GM19463 (cell line): ENCODE results near the gene BMP7.
"Not testable (repeated sequence)": the region's sequence is repeated elsewhere in the genome, so short reads cannot be mapped to it uniquely, and the experiment has no call there.

Experiments
- ATAC-seq: cut with Tn5 transposase; IDR thresholded peaks from one replicate; pipeline ENCODE4 v1.9.1; 2021; ENCODE audit warnings: mild to moderate bottlenecking, moderate library complexity; ENCODE audit not compliant: unreplicated experiment

BMP7 gene

DNA sequence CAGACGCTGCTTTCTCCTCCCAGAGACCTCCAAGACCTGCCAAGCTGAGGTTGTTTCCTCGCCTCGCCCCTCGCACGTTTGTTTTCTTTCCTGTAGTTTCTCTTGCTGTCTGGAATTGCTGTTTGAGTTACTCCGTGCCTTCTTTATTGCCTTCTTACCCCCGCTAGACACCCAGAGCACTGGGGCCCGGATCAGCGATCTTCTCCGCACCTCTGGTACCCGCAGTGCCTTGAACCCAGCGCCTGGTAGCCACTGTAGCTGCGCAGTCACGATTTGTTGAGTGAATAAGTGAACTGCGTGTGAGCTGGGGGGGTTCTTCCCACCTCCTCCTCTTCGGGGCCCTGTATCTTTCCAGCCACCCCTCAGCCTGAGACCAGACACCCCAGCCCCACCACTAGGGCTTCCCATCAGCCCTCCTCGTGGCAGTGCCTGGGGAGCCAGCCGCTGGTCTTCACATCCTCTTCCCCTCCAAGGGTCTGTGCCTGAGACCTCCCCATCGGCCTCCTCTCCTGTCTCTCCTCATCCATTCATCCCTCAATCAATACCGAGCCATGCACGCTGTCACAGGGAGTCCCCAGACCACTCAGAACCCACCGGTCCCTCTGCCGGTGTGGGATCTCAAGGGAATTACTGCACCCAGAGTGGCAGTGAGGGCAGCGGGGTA, 849 bp upstream of the BMP7 start:
- no peak for ATAC-seq

DNA sequence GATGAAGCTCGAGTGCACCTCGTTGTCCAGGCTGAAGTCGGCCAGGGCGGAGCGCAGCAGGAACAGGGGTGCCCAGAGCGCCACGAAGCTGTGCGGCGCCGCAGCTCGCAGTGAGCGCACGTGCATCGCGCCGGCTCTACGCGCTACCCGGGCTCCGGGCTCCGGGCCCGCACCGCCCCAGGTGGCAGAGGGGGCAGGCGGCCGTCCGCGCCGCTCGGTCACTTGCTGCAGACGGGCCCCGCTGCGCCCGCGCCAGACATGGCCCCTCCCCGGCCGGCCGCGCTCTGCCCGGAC, 497 bp downstream of the BMP7 start:
- ATAC-seq: no peak

DNA sequence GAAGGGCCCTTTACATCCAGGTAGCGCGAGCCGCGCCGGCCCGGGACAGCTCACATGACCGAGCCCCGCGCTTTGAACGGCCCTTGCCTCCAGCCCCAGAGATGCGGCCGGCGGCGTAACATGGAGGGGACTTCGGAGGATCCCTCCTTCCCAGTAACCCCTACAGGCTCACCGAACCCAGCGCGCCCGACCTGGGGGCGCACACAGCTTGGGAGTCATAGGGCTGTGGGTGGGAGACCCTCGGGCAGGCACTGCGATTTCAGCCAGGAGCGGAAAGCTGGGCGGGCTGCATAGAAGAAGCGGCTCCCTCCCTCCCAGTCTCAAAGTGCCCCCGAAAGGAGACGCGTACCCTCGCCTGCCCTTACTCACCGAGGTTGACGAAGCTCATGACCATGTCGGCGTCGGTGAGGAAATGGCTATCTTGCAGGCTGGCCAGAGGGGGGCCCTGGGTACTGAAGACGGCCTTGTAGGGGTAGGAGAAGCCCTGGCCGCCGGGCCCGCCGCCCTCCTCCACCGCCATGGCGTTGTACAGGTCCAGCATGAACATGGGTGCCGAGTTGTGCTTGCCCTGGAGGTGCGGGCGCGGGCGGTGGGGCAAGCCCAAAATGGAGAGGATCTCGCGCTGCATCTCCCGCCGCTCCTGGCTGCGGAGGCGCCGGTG, 975 bp downstream of the BMP7 start:
- ATAC-seq: no peak

DNA sequence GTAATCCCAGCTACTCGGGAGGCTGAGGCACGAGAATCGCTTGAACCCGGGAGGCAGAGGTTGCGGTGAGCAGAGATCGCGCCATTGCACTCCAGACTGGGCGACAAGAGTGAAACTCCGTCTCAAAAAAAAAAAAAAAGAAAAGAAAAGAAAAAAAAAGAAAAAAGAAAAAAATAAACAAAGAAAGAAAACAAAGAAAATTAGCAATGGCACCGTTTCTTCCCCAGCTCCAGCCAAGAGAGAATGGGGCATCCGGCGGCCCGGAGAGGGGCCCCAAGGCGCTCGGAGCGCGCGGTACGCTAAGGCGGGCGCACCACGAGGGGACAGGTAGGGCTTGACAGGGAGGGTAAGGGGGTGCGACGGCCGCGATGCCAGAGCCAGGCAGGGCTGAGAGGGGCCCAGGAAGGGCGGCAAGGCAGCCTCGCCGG, 1.5 kb downstream of the BMP7 start:
- ATAC-seq: not testable (repeated sequence)

DNA sequence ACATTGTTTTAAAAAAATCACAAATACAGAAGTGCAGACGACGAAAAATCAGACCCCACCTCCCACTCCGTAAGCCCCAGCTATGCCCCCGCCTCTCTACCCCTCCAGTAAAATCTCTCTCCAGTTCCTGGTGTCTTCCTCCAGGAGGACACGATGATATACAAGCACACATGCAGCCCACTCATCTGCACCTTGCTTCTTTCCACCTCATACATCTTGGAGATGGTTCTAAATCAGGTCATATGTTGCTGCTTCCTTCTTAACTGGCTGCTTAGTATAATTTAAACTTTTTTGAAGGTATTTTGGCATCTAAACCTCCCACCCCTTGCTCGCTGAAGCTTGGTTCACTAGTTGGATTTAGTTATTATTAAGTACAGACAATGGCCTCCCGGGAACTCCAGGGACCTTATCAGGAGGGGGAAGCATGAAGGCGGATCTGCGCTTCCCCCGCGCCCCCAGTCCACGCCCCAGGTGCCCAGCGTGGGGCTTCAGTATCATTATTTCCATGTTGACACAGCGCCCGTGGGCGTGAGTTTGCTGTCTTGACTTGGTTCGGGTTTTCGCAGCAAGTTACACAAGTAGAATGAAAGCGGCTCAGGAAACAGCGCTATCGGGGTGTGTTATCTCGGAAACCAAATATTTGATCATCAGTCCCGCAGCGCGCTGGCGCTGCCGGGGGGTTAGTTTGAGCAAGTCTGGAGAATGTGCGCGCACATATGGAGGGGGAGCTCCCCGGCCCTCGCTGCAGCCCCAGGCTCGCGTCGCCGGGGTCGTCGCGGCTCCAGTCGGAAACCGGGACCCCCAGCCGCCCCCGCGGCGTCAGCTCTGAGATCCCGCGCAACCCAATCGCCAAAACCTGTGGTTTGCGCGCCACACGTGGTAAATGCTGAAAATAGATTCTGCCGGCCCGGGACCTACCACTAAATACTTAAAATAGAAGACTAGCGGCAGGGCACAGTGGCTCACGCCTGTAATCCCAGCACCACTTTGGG, 2.3 kb downstream of the BMP7 start:
- ATAC-seq: no peak

GRCh38 chr20:57262784-57263609, 3.4 kb downstream of the BMP7 start:
- no peak for ATAC-seq

DNA sequence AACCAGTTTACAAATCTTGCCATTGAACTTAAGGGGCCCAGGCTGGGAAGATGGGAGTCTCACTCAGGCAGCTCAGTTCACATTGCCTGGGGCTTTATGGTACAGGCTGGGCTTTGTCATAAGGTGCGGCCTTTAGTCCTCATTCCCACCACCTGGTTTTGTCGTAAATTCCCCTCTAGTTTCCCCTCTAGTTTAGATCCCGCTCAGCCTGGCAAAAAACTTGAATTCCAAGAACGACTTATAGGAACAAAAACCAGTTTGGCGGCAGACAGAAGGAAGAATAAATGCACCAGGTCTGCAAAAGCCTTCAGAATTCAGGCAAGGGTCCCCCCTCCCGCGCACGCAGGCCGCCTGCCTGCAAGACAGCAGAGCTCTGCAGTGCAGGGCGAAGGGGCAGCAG, 4.1 kb downstream of the BMP7 start:
- no peak for ATAC-seq

DNA sequence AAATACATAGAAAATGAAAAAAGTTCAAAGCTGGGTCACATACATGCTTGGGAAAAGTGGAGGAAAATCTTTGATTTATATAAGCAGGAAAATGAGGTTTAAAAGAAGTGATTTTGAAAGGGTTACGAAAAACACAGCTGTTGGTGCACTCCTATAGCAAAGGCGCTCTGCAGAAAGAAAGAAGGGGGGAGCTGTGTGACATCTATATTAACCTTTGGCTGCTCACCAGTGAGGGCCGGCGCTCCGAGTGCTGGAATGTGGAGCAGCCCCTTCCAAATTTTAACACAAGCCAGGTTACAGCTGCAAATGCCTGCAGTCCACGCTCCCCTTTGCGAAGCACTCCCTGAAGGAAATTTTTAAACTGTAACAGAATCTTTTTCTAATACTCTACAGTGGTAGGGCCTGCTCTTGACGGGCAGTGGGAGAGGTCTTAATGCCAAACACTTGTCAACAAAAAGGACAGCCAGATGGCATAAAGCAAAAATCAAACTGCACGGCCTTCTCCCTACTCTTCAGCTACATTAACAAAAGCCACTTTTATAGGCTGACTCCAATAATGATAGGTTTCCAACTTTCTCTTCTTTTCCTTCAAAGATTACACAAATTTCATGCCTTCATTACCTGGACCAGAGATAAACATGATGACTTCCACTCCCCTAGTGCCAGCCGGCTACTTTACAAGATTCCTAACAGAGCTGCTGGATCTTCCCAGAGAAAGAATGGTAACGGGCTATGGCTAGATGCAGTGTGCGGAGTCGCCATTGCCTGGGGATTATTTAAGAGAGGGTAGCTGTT, 4.8 kb downstream of the BMP7 start:
- no peak for ATAC-seq

DNA sequence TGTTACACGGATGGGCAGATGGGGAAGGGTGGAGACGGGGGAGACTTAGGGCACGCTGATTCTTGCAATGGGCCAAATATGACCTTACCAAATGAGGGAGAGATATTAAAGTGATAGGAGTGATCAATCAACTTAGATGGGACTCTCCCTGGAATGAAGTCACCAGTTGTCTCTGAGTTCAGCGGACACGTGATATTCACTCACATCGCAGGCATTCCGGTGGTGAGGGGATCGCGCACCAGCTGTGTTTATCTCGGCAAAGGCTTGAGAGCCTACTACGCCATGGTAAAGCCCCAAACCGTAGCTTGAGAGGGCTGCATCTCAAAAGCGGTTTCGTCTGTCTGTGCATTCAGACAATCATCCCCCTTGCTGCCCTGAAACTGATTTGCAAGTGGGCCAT, 5.5 kb downstream of the BMP7 start:
- no peak for ATAC-seq

- no peak for ATAC-seq
Observed at GRCh38 chr20:57259938-57260921, 6.2 kb downstream of the BMP7 start.

GRCh38 chr20:57259121-57259937, 7.1 kb downstream of the BMP7 start:
- no peak for ATAC-seq

DNA sequence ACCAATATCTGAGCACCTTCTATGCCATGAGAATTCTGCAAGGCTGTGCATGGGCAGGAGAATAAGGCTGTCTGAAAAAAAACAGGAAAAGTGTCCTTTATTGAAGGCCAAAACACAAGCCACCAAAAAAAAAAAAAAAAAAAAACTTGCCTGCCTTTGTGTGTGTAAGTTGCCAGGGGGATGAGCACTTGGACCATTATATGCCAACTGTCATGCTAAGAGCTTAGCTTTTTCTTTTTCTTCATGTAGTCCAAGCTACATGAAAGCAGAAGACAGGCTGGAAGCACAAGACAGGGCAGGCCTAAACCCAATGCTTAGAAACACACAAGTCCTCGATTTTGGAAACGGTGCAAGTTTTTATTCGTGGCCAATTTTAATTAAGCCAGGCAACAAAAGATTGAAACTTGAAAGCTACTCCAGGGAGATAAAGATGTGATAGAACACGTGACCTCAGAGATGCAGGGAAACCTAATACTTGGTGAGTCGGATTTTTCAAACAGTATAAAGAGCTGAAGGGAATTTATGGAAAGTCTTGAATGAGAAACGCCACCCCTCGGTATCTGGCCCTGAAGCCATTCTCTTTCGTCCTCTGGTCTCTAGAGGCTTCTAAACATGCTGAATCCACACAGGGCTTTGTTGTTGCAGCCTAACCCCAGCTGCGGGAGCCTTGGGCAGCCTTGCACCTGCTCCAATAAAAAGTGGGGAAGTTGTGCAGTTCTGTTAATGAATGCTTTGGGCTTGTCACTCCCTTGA, 8.6 kb downstream of the BMP7 start:
- ATAC-seq: no peak

GRCh38 chr20:57256908-57257307, 9.5 kb downstream of the BMP7 start:
- no peak for ATAC-seq

DNA sequence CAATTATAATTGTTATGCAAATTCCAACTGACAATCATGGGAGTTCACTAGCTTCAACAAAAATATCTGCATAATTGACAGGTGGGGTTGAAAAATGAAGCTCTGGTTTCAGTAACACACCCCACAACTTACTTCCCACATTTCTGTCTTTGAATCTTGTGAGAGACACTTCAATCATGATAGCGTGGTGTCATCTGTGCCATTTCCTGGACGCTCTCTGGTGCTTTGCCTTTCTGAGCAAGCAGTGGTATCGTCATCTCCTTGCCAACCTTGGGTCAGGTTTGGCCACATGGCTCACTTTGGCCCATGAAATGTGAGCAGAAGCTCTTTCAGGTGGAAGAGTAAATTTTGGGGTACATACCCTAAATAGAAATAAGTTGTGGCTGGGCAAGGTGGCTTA, 10.2 kb downstream of the BMP7 start:
- no peak for ATAC-seq

GRCh38 chr20:57255183-57255582, 11.3 kb downstream of the BMP7 start:
- no peak for ATAC-seq

DNA sequence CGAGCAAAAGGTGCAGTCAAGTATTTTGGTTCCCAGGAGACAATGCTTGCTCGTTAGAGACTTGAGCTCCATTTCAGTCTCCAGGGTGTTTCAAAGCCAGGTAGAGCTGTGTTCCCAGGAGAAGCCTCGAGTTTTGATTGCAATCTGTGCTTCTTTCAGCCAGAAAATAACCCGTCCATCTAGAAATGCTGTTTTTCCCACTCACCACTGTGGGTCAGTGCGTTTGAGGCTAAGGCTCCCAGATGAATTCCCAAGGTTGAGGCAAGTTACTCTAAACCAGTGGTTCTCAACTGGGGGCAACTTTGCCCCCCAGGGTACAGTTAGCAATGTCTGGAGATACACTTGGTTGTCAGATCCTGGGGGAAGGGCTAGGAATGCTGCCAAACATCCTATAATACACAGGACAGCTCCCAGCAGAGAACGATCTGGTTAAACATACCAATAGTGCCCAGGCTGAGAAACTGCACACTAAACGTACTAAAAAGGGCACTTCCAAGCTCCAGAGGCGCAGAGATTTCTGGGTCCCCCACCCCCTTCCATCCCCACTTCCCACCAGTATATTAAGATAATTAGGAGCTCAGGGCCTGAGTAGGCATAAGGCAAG, 13.8 kb downstream of the BMP7 start:
- no peak for ATAC-seq

- ATAC-seq: no peak
Observed at GRCh38 chr20:57251949-57252348, 14.5 kb downstream of the BMP7 start.
